Measurements from ENCODE around the gene ZNF385B.
A peak's percentile ranks its signal among the peaks of the same experiment; 100 is the strongest.

The ZNF385B gene

GRCh38 chr2:179444056-179444455 is 417.4 kb downstream of the ZNF385B start:
- no peak overlapping the region for H3K4me3 ChIP-seq (ENCODE audit: low read depth, low read length)
- no peak for DNase-seq (ENCODE audit: low read depth)
- TF ChIP-seq CTCF (IDR thresholded peaks at IDR 0.05; ENCODE audit: insufficient read depth, low read depth, low read length, missing control alignments), result no peak

GRCh38 chr2:179443180-179443579 is 418.2 kb downstream of the ZNF385B start:
- TF ChIP-seq CTCF (IDR thresholded peaks at IDR 0.05; ENCODE audit: insufficient read depth, low read depth, low read length, missing control alignments), result no peak
- no peak for DNase-seq (ENCODE audit: low read depth)

GRCh38 chr2:179442206-179442605 is 419.2 kb downstream of the ZNF385B start:
- no peak overlapping the region for H3K4me3 ChIP-seq (ENCODE audit: low read depth, low read length)
- DNase-seq (ENCODE audit: low read depth), result no peak
- TF ChIP-seq CTCF (IDR thresholded peaks at IDR 0.05; ENCODE audit: insufficient read depth, low read depth, low read length, missing control alignments), result no peak

More at GRCh38 chr2:179443180-179443579, 418.2 kb downstream of the ZNF385B start:
- no peak overlapping the region for H3K4me3 ChIP-seq (ENCODE audit: low read depth, low read length)

GRCh38 chr2:179441551-179441950 is 419.9 kb downstream of the ZNF385B start:
- TF ChIP-seq CTCF (IDR thresholded peaks at IDR 0.05; ENCODE audit: insufficient read depth, low read depth, low read length, missing control alignments), result no peak
- no peak for DNase-seq (ENCODE audit: low read depth)
- H3K4me3 ChIP-seq (ENCODE audit: low read depth, low read length), result no peak overlapping the region

GRCh38 chr2:179440642-179441251 is 420.7 kb downstream of the ZNF385B start:
- peak; percentile 49 for DNase-seq (ENCODE audit: low read depth)
- H3K4me3 ChIP-seq (ENCODE audit: low read depth, low read length), result no peak overlapping the region
- TF ChIP-seq CTCF (IDR thresholded peaks at IDR 0.05; ENCODE audit: insufficient read depth, low read depth, low read length, missing control alignments), result peak; percentile 53

- no peak overlapping the region for H3K4me3 ChIP-seq (ENCODE audit: low read depth, low read length)
- no peak for DNase-seq (ENCODE audit: low read depth)
- TF ChIP-seq CTCF (IDR thresholded peaks at IDR 0.05; ENCODE audit: insufficient read depth, low read depth, low read length, missing control alignments), result no peak
These were observed 422.8 kb downstream of the ZNF385B start for GRCh38 chr2:179438654-179439053.

- no peak for DNase-seq (ENCODE audit: low read depth)
- H3K4me3 ChIP-seq (ENCODE audit: low read depth, low read length), result no peak overlapping the region
- no peak for TF ChIP-seq CTCF (IDR thresholded peaks at IDR 0.05; ENCODE audit: insufficient read depth, low read depth, low read length, missing control alignments)
These were observed 424.0 kb downstream of the ZNF385B start for GRCh38 chr2:179437430-179437829.

Measured in GM12865 (cell line).